ENCODE data around the gene HNRNPUL2.

DNA sequence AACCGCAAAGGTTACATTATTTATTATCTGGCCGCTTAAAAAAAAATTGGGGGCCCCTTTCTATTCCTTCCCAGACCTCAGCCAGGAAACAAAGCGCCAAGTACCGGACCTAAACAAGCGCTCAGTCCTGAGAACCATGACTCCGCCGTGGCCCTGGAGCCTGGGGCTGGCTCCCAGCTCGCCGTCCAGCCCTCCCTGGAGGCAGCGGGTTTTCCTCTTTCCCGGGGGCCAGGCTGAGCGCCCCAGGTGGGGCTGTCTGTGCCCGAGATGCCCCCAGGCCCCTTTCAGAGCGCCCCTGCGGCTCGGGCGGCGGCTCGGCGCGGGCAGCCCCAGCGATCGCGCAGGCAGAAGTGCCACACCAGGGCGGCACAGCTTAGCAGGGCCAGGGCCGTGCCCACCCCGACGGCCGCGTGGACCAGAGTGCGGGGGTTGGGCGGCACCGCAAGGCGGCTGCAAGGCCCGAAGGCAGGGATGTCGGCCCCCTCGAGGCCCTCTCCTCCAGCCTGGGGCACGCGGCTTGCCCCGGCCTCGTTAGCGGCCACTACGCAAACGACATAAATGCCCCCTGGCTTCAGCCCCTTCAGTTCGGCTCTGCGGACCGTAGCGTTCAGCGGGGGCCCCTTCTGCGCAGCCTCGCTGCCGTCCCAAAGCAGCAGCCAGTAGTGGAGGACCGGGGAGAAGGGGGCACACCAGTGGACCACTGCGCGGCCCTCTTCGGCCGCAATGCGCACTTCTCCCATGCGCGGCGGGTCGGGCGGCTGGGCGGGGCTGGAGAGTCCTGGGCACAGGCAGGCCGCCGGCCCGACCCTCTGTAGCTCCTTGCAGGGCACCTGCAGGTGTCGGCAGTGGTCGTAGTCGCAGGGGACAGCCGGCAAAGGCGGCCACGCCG, 39.5 kb downstream of the HNRNPUL2 start:
- TF ChIP-seq, protein P1, sequence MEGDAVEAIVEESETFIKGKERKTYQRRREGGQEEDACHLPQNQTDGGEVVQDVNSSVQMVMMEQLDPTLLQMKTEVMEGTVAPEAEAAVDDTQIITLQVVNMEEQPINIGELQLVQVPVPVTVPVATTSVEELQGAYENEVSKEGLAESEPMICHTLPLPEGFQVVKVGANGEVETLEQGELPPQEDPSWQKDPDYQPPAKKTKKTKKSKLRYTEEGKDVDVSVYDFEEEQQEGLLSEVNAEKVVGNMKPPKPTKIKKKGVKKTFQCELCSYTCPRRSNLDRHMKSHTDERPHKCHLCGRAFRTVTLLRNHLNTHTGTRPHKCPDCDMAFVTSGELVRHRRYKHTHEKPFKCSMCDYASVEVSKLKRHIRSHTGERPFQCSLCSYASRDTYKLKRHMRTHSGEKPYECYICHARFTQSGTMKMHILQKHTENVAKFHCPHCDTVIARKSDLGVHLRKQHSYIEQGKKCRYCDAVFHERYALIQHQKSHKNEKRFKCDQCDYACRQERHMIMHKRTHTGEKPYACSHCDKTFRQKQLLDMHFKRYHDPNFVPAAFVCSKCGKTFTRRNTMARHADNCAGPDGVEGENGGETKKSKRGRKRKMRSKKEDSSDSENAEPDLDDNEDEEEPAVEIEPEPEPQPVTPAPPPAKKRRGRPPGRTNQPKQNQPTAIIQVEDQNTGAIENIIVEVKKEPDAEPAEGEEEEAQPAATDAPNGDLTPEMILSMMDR (IDR thresholded peaks at IDR 0.05; ENCODE audit: low read length), result no peak
- no peak for TF ChIP-seq EZH2 (IDR thresholded peaks at IDR 0.05; ENCODE audit: borderline replicate concordance, low read length)

Data from OCI-LY1 (cell line).